COLO668 (cell line): Measurements from ENCODE around the gene AVP.

Experiments
- DNase-seq: peaks from one replicate; lab custom pipeline; 2025; ENCODE audit not compliant: unreplicated experiment; lab: John Stamatoyannopoulos, UW

Gene AVP

DNA sequence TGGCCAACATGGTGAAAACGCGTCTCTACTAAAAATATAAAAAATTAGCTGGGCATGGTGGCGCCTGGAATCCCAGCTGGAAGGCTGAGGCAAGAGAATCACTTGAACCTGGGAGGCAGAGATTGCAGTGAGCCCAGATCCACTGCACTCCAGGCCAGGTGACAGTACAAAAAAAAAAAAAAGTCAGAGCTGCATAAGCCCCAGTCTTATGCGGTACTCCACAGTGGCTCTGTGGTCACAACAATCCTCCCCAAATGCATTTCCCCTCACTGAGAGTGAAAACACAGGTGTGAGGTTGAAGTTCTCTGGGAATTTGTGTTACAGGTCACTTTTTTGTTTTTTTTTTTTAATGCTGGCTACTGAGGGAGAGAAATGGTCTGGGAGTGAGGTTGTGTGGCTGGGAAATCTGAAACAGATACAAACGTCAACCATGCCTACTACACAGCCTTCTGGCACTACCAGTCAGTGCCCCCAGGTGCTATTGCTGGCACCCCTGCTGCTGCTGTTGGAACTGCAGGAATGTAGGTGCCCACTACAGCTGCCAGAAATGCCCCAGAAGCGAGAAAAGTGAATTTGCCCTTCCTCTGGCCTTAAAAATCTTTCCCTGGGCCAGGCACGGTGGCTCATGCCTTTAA is 33.0 kb downstream of the AVP start:
- no peak for DNase-seq

DNA sequence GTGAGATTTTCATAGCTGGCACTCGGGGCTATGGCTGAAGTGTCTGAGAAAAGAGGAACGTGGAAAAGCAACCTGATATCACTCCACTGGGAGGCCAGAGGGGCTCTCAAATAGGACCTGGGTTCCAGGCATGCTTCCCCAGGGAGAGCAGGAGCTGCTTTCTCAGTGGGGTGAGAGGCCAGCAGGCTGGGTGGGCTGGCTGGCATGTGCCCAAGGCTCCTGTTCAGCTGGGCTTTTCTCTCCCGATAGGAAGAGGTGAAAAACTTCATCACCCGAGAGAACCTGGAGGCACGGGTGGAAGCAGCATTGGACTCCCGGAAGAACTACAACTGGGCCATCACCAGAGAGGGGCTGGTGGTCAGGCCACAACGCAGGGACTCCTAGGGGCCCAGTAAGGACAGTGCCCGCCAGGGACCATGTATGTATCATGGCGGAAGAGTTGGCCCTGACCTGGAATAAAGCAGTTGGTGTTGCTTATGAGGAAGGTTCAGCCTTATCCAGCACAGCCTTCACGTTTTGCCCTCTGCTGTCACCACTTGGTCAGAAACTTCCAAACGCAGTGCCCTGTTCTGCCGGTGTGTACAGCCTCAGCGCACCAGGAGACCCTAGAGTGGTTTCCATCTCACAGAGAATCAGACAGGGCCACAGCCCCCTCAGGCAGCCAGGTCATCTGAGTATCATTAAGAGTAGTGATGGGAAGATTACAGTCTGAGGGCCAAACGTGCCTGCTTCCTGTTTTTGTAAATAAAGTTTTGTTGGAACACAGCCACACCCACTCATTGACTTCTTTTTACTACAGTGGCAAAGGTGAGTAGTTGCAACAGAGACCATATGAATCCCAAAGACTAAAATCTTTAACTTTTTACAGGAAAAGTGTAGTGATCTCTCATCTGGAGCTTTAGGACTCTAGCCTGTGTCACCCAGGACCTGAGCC is 36.8 kb downstream of the AVP start:
- no peak for DNase-seq

DNA sequence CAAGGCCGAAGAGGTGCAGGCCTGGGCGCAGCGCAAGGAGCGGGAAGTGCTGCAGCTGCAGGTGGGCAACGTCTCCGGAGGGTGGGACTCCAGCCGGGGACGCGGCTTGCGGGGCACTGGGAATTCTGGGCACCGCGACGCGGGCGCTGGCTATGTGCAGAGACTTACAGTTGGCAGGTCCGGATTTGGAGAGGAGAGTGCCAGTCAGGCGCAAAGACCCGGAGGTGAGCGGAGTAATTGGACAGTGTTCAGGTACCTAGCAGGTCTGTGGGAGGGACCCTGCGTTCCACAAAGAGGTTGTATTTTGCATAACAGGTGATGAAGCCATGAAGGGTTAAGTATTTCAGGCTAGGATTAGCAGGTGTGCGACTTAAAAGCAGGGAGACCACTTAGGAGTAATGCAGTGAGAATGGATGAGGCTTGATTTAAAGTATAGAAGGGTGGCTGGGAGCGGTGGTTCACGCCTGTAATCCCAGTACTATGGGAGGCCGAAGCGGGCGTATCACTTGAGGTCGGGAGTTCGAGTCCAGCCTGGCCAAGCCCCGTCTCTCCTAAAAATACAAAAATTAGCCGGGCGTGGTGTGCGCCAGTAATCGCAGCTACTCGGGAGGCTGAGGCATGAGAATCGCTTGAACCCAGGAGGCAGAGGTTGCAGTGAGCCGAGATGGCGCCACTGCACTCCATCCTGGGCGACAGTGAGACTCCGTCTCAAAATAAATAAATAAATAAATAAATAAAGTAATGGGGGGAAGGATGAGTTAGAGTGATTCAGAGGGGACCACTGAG is 37.7 kb downstream of the AVP start:
- DNase-seq = peak; percentile 80

GRCh38 chr20:3045816-3046676 is 38.5 kb downstream of the AVP start, which contains the start of gene MRPS26:
Gene MRPS26 (plus strand): TSS chr20:3046052. CDS start chr20:3046069, 17 bp downstream.
- DNase-seq = peak; percentile 98

GRCh38 chr20:3045042-3045815 is 39.3 kb downstream of the AVP start:
- peak; percentile 92 for DNase-seq

GRCh38 chr20:3044336-3044965 is 40.1 kb downstream of the AVP start:
- no peak for DNase-seq

- peak; percentile 18 for DNase-seq
Observed at GRCh38 chr20:3043322-3043721, 41.2 kb downstream of the AVP start, which contains the start of gene GNRH2. Gene GNRH2 (plus strand): TSS chr20:3043622. CDS start chr20:3044415, 793 bp downstream.

GRCh38 chr20:3042625-3043024 is 41.9 kb downstream of the AVP start:
- DNase-seq = peak; percentile 74

GRCh38 chr20:3041854-3042409 is 42.6 kb downstream of the AVP start:
- peak; percentile 69 for DNase-seq

GRCh38 chr20:3040086-3040485 is 44.4 kb downstream of the AVP start:
- DNase-seq = no peak

GRCh38 chr20:3039426-3039825 is 45.1 kb downstream of the AVP start:
- no peak for DNase-seq

DNA sequence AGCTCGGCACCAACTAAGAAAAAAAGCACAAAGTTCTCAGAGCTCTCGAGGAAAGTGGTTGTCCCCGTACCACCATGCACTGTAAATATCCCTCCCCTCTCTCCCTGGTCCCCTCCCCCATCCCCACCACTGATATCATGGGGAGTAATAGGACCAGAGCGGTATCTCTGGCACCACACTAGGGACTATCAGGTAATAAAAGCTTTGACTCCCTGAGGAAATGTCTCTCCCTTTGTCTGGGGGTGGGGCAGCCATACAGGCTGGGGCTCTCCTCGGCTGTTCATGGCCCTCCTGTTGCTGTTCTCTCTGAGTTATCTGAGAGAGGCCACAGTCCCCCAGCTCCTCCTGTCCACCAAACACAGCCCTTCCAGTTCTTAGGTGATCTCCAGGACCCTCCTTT is 46.1 kb downstream of the AVP start:
- no peak for DNase-seq

DNA sequence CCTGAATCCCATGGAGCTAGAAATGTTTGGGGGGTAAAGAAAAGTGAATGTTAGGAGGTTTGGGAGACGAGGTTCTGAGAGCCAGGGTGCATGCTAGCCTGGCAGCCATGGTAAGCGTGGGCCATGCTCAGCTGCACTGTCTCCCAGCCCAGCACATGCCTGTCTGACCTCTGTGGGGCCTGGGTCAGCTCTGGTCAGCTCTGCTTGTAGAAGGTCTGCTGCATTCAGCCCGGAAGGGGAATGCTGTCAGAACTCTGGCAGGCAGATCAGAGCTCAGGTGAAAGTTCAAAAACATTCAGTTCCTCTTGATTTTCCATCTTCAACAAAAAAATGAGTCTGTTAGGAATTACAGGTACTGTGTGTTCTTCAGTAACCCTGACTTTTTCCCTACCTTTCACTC is 46.9 kb downstream of the AVP start:
- DNase-seq = no peak

- no peak for DNase-seq
Observed at GRCh38 chr20:3032624-3033023, 51.9 kb downstream of the AVP start.
